NCI-H2196 treated with DMSO at 0.1 percent for 48 hours (cell line): Measurements from ENCODE around the gene FAM13B.
"Not testable (repeated sequence)": the region's sequence is repeated elsewhere in the genome, so short reads cannot be mapped to it uniquely, and the experiment has no call there.

Experiments used
- DNase-seq: peaks from one replicate; lab custom pipeline; 2025; ENCODE audit not compliant: unreplicated experiment; lab: John Stamatoyannopoulos, UW

The FAM13B gene

DNA sequence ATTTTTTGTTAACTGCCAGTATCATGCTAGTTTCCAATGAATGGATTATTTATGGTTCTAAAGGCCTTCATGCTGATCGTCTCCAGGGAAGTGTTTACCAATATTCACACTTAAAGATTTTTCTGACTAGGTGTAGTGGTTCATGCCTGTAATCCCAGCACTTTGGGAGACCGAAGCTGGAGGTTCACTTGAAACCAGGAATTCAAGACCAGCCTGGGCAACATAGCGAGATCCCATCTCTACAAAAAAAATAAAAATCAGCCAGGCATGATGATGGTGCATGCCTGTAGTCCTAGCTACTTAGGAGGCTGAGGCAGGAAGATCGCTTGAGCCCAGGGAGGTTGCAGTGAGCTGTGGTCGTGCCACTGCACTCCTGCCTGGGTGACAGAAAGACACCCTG is 43.5 kb downstream of the FAM13B start:
- no peak for DNase-seq

DNA sequence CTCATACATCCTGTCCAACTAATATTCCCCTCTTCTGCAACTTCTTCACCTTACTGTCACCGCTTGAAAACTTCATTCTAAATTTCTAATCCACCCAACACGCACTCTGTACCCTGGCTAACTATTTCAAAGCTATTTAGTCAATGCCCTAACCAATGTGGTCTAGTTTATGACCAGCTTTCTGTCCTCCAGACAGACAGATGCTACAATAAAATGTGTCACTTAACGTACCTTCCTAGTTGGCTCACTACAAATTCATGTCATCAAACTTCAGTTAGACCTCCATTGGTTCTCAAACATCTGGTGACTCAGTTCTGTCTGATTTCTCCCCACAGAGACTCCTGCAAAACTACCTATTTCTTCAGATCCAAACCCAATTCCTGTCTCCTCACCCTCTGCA is 57.7 kb downstream of the FAM13B start:
- no peak for DNase-seq

- DNase-seq = not testable (repeated sequence)
Observed at GRCh38 chr5:137970384-137970783, 62.5 kb downstream of the FAM13B start.

GRCh38 chr5:137960819-137961218 is 72.1 kb downstream of the FAM13B start:
- DNase-seq = no peak

- no peak for DNase-seq
Observed at GRCh38 chr5:137960141-137960540, 72.7 kb downstream of the FAM13B start.

DNA sequence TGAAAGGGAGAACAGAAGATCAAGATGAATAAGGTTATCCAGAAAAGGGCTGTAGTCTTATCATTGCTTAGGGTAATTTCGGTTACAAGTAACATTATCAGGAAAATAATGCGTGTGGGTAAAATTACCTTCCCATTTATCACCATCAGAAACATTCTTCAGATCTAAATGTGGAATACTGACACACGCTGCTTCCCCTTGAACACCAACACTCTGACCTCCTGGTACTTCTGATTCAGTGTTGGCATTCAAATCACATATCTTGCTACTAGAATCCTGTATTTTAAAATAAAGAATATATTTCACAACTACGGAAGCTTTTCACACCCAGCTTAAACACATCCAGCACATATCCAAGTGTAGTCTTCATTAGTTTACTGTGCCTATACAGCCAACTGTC is 73.4 kb downstream of the FAM13B start:
- no peak for DNase-seq

DNA sequence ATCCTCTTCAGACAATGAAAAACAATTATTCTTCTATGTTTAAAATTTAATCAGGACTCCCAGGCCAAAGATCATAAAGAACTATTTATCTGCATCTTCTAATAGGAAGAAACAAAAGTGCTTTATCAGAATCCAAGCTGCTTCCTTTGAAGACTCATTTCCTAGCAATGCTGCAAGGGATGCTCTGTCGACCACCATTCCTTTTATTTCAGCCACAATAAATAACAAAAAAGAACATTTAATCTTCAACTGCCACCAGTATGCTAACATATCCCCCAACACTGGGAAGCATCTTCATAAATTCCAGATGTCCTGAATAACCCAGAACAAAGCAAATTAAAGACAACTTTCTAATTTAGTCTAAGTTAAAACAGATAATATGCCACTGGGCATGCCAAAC is 74.9 kb downstream of the FAM13B start:
- no peak for DNase-seq

DNA sequence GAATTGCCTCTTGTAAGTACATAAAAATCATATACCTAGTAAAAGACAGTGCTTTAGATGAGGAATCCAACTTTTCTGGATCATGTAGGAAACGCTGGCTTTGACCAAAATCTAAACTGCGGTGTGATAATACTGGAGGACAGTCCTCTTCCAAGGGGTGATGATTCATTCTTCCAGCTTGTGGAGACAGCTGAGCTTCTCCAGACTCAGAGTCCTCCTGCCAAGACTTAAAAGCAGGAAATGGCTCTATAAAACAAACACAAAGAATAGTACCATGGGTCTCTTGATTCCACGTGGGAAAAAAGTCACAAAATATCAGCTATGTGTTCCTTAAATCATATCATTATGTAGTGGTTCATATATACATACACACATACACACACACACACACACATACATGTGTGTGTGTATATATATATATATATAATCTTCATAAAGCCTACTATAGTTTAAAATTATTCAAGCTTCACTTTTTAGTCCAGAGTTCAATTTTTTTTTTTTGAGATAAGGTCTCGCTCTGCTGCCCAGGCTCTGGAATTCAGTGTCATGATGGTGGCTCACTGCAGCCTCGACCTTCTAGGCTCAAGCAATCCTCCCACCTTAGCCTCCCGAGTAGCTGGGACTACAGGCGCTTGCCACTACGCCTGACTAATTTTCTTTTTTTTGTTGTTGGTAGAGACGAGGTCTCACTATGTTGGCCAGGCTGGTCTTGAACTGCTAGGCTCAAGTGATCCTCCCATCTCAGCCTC is 78.6 kb downstream of the FAM13B start:
- peak; percentile 6 for DNase-seq

DNA sequence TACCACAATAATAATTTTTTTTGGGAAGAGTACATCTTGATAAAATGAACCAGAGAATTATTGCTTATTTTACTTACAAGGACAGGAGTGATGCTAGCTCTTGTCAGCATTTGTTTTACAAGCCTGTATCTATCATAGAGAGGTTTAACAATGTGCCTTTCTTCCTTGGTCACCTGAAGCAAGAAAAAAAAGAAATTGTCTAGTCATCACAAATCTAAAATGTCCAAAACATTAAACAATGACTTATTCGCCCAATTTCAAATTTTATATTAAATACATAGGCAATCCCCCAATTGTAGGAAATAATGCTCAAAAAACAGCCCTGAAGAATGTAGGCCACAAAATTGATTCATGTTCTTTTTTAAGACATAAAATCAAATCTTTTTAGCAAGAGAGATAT is 87.1 kb downstream of the FAM13B start:
- no peak for DNase-seq

DNA sequence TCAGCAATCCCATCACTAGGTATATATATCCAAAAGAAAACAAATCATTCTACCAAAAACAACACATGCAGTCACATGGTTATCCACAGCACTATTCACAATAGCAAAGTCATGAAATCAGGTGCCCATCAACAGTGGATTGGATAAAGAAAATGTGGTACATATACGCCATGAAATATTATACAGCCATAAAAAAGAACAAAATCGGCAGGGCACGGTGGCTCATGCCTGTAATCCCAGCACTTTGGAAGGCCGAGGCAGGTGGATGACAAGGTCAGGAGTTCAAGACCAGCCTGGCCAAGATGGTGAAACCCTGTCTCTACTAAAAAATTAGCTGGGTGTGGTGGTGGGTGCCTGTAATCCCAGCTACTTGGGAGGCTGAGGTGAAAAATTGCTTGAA is 88.6 kb downstream of the FAM13B start:
- DNase-seq = not testable (repeated sequence)

GRCh38 chr5:137939331-137939730 is 93.5 kb downstream of the FAM13B start:
- DNase-seq = no peak

DNA sequence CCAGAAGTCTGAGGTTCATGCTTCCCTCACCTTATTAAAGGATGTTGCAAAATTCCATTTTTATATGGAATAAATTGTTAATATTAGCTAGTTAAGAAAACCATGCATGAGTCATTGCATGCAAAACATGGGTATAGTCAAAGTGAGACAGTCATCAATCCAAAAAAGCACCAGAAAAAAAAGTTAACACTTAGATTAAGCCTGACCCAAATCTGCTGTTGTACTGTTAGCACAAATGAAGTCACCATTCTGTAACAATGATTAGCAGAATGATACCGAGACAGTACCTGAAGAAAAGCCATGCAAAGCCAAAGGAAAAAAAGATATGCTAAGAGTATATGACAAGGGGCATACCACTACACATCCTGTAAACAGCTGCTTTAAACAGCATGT is 94.1 kb downstream of the FAM13B start:
- DNase-seq = no peak

DNA sequence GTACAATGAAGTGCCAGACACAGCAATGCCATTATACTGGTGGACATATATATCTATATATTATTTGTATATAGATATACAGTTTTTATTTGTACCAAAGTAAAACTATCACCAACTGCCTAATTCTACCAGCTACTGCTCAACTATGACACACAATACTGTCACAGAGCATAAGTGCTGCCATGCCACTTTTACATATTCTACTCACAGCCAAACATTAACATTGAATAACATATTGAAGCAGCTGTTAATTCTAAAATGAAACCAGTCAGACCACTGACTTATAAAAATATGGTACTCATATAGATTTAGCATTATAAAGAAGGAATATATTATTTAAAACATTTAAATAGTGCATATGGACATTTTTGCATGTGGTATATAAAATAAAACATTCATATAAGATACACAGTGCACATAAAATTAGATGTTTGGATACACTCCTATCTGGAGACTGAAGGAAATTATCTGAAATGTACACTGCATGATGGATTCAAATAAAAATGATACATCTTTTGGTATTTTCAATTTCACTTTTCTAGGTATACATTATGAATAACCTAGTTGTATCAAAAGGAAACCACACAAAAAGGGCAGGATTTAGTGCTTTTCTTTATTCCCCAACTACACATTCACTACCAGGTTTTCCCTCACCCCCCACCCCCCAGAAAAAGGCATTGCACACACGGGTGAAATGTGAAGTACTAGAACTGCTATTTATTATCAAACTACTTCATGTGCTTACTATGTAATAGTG is 94.7 kb downstream of the FAM13B start:
- no peak for DNase-seq

DNA sequence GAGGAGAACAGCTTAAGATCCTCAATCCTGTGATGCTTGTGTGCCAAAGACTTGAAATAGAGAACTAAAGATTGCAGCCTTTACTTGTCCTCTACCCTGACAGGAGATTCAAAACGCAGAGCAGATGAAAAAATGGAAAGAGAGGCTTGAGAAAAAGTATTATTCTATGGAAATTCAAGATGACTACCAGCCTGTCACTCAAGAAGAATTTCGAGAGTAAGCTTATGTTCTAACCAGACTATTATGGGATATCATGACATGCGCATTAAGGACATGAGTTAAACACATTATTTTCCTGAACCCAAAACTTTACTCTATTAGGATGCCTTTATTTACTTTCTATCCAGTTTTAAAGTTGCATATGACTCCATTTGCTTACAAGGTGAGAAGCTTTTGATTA is 97.2 kb downstream of the FAM13B start:
- DNase-seq = no peak

DNA sequence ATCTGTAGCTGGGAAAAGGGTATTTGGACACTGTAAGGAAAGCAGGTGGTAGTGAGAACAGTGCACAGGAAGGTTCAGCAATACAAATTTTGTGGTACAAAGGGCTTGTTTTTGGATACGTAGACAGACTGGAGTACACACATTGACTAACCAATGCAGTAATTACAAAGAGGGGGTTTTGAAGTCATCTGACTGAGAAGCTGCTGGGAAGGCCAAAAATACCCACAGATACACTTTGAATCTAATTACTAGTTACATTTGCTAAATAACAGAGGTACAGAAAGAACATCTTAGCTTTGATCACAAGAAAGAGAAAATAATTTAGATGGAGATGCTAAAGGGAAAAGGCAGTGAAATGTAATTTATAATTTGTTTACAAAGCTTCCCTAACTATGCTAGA is 97.7 kb downstream of the FAM13B start:
- DNase-seq = no peak

- DNase-seq = no peak
Observed at GRCh38 chr5:137933491-137933911, 99.4 kb downstream of the FAM13B start.

DNA sequence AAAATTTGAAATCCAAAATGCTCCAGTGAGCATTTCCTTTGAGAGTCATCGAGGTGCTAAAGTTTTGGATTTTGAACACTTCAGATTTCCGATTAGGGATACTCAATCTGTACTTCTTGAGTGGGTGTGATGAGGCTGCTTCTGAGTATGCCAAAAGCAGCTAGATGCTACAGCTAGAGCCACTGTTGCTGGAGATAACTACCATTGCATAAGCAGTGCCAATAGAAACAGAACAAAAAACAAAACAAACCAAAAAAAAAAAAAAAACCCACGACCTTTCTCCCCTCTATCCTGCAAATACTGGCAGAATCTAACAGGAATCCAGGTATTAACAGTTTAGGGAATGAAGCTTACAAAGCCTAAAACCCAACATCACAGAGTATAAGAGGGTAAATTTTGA is 100.1 kb downstream of the FAM13B start:
- no peak for DNase-seq

DNA sequence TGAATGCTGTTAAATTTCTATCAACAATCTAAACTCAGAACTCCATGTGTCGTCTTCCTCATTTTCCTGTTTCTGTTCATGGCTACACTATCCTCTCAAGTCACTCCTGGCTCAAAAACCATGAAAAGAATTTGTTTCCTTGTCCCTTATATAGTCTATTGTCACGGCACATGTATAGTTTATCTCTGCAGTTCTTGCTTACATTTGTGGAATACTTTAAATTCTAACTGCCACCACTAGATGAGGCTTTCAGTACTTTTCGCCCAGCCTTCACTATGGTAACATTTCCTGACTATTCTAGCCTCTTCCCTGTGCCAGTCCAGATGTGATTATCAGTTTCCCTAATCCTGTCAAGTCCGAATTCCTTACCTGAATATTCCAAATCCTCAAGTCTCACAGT is 109.0 kb downstream of the FAM13B start:
- DNase-seq = no peak

GRCh38 chr5:137921931-137922330 is 110.9 kb downstream of the FAM13B start:
- DNase-seq = no peak

- DNase-seq = no peak
Observed at GRCh38 chr5:137916923-137917322, 116.0 kb downstream of the FAM13B start.

- DNase-seq = no peak
Observed at GRCh38 chr5:137914758-137915157, 118.1 kb downstream of the FAM13B start.

- DNase-seq = no peak
Observed at GRCh38 chr5:137902408-137903133, 130.3 kb downstream of the FAM13B start.
